T-helper 9 cell (primary cell): Measurements from ENCODE around the gene NCKAP1.

ENCODE experiments used
- DNase-seq: peaks from one replicate; pipeline ENCODE4 v3.0.0-alpha.2; 2020

NCKAP1 gene

GRCh38 chr2:182949572-182950189 lies 88.6 kb downstream of the NCKAP1 start:
- DNase-seq: no peak

- DNase-seq: no peak
These were observed 89.2 kb downstream of the NCKAP1 start for GRCh38 chr2:182949052-182949451.

DNA sequence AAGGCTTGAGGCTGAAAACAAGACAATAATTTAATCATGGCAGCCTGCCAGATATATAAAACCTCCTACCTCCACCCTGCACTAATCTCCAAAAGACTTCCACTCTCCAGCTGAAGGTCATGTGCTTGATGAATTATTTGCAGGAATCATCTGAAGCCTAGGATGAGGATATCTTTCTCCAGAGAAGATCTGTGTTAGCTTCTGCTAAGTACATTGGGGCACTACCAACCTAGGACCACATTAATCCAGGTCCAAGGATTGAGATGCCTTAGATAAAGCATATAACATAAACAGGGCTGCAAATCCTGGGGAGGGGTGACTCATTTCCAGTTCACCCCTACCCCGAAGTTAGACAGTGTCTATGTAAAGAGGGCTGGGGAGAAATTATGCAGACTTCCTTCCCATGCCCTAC lies 91.3 kb downstream of the NCKAP1 start:
- DNase-seq: no peak

GRCh38 chr2:182943339-182943738 lies 94.9 kb downstream of the NCKAP1 start:
- no peak for DNase-seq

DNA sequence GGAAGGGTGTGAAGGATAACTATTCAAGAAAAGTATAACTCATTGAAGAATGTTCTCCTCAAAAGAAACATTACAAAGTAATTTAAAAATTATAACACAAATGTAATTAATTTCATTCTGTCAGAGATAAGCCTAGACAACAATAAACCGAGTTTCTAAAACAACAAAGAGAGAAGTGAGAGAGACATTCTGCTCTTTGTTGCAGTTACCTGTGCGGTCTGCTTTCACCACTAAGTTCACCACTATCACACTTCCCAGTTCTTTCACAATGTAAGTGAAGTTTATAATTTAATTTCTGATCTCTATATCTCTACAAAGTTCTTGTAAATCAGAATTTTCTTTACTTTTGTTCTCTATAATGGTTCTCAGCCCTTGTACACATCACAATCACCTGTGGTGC lies 95.5 kb downstream of the NCKAP1 start:
- no peak for DNase-seq

DNA sequence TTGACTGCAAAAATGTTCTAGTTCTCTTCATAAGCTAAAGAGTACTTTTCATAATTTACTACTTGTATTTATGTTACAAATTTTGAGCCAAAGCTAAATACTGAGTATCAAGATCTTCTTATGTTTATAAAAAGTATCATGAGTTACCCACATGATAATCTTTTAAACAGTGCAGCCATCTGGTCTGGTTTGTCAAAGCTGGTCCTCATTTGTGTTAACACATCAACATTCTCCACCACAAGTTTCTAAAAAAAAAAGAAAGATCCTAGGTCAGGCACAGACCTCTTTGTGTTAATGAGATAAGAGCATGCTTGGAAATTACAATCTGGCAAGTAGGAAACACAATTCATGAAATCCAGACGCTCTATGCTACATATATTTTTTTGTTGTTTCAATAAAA lies 96.3 kb downstream of the NCKAP1 start:
- DNase-seq: no peak

- DNase-seq: no peak
These were observed 97.0 kb downstream of the NCKAP1 start for GRCh38 chr2:182941121-182941722.

DNA sequence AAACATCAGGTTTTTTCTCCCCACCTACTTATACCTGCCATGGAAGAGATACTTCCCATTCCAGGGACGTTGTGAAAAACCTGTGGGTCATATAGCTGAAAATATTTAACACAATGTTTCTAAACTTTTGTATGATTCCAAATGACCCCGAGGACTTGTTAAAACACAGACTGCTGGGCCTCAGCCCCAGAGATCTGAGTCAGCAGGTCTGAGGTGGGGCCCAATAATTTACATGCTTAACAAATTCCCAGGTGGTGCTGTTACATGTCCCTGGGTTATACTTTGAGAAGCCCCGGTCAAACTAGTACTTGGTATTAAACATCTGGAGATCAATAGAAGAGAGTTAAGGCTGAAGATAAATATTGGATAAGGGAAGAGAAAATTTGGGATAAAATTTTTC lies 100.4 kb downstream of the NCKAP1 start:
- no peak for DNase-seq

DNA sequence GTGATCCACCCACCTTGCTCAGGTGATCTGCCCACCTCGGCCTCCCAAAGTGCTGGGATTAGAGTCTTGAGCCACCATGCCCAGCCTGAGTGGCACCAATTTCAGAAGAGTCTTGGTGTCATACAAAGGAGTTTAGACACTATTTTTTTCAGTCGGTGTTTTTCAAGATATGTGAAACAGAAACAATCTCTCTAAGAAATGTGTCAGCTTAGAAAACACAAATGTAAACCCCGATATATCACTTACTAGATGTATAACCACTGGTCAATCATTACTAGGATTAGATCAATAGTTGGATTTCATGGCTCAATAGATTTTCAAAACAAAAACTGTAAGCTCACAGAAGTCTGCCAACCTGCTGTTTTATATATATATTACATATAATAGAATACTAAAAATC lies 104.6 kb downstream of the NCKAP1 start:
- DNase-seq: no peak

DNA sequence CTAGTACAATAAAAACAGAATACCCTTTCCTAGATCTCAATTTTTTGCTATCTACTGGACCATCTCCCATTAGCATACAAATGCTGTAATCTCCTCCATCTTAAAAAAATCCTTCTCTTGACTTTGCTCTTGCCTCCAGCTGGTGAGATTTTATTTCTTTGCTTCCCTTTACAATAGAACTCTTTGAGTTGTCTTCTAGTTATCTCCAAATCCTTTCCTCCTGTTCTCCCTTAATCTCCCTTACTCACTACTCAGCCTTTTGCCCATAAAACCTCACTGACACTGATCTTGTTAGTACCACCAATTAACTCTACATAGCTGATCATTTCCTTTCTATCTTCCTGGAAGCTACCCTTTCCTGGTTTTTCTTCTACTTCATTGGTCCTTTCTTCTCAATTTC lies 108.3 kb downstream of the NCKAP1 start:
- DNase-seq: no peak

DNA sequence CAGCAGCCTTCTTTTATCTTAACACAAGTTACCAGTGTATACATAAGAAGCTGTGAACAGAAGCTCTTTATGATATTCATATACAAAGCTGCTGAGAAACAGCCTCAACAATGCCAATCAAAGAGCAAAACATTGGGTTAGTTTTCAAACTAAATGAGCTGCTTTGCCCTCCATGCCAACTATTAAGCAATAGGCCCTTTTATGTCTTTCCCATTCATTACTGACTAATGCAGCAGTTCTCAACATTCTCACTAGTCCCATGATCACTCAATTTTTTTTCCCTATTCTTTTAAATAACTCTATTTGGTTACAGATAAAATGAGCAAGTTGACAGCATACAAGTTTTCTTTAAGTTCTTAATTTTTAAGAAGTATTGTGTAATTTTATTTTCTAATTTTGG lies 114.0 kb downstream of the NCKAP1 start:
- no peak for DNase-seq

- no peak for DNase-seq
These were observed 117.0 kb downstream of the NCKAP1 start for GRCh38 chr2:182921234-182921633.

DNA sequence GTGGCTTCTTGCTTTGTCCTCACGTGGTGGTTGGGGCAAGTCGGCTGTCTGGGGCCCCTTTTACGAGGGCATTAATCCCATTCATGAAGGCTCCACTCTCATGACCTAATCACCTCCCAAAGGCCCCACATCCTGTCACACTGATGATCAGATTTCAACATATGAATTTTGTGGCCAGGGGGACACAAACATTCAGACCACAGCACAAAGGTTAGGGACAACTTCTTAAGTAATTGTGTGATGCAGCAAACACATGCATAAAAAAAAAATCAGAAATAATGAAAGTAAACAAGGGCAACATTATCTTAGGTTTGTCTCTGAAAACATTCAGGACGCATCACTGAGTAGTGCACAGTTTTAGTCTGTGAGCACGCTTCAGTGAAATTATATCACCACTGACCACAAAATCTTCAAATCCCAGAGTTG lies 117.6 kb downstream of the NCKAP1 start:
- DNase-seq: no peak

DNA sequence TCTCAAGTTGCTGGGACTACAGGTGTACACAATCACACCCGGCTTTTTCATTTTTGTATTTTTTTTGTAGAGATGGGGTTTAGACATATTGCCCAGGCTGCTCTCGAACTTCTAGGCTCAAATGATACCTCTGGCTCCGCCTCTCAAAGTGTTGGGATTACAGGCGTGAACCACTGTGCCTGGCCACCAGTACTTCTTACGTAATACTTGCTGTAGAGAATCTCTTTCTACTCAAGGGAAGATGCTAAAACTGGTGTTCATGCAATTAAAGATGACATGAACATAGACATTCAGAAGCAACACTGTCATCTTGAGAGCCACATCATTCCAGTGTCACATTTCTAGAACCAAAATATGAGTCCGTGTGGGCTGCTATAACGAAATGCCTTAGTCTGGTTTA lies 118.2 kb downstream of the NCKAP1 start:
- no peak for DNase-seq

DNA sequence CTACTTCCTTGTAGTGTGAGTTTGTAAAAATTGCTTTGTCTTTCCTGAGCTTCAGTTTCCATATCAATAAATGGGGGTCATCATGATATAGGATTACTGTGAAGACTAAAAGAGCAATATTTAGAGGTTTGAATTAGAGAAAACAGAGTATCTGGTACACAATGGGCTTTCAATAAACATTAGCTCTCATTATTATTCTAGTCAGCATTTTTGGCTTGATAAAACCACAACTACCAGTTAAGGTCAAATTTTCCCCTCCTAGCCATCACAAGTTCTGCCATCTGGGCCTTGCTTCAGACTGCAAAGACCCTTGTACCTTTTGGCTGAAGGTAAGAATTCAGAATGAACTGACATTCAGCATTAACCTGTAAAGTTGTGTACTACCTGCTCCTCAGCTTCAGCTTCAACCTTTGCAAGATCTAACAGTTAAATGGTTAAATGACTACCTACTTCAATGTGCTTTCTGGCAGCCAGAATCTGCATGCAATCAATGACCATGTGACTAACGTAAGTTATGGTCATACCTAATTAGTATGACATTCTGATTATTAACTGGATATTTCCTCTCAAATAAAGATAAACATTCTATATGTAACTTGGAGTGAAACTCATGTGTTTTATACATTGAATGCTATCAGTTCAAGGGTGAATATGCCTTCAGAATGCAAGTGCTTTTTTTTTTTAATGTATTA lies 119.2 kb downstream of the NCKAP1 start:
- DNase-seq: no peak

DNA sequence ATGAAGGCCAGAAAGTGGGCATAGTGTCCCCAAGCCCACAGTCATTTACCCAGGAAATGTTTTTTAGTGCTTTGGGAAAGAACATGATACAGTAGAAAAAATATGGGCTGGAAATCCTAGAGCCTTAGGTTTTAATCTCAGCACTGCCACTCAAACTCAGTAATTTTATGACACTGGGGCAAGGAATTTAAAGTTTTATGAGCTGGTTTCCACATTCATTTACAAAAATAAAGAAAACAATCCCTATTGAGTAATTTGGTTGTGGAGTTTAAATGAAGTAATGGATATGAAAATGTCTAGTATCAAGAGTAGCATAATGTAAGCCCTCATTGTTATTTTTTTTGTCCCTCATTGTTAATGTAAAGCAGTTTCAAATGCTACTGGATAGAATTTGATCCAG lies 120.3 kb downstream of the NCKAP1 start:
- no peak for DNase-seq

DNA sequence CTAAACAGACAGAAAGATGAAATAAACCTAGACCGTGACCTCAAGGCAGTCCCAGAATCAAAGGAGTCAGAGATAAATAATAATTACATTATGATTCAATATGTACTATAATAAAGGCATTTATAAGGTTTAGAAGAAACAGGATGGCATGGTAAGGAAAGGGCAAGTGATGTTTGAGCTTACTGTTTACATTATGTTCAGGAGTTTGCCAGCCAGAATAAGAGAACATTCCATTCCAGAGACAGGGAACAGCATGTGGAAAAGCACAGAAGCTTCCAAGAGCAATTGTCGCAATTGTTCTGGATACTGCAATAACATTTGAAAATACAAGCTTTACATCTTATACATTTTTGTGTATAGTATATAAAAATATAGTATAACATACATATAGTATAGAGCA lies 121.8 kb downstream of the NCKAP1 start:
- DNase-seq: no peak

DNA sequence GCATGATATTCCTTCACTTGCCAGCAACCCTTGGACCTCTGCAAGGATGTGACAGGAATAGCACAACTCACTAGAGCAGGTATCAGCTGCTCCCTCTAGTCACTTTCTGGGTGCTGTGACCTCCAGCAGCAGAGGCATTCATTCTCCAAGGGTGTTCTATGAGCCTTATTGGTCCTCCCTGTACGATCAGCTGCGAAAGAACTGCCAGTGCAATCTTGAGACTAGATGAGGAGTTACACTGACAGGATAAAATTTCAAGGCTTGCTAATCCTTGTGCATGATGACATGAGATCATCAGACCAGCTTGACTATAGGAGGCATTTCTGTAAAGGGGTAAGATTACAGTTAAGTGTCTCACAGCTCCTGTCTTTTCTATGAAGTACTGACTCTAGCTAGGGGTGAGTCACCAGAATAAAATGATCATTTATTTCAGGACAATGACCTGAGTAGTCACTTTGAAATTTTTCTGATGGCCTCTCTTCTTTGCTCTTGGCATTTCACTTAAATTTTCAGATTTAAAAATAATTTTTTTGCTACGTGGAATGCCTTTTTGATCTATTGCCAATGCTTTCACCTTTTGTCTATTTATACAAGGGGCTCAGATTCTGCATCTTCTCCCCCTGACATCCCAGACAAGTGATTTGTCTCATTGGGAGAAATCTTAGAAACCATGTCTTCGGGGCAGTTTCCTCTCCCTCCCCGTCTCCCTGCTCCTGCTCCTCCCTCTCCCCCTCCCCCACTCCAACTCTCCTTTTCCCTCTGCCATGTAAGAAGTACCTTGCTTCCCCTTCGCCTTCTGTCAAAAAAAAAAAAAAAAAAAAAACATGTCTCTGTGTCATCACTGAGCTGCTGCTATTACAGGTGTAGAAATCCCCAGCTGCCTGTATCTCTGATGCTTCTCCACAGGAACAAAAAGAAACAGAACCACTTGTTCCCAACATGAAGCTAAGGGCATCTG lies 122.6 kb downstream of the NCKAP1 start:
- DNase-seq: no peak

- no peak for DNase-seq
These were observed 123.4 kb downstream of the NCKAP1 start for GRCh38 chr2:182914852-182915251.

- DNase-seq: no peak
These were observed 125.2 kb downstream of the NCKAP1 start for GRCh38 chr2:182913064-182913463.

- DNase-seq: no peak
These were observed 125.7 kb downstream of the NCKAP1 start for GRCh38 chr2:182912518-182912915.

DNA sequence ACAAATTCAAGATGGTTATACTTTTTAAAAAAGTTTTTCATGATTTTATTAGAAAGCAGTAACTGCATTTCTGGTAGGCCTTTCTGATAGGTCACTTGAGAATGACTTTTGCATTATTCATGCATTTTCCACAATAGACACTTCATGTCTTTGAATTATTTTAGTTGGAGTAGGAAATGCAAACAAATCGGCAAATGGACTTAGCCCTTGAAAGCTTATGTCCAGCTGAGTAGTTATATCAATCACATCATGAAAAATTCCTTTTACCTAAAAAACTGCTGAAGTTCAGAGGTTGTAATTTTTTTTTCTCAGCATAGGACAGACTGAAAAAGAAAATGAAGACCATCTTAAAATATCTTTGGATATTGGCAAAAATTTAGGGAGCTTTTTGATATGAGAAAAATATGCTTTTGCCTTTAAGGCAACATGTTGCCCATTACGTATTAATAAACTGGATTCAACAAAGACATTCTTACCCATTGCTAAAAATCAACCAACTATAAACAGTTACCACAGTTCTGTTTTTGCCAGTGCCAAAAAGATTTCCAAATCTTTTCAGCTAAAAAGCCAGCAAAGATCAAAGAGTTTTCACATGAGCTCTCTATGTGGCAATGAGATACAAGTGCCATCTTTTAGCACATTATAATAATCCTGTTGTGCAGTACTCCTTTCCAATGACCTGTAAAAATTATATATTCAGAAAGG lies 126.3 kb downstream of the NCKAP1 start:
- DNase-seq: no peak

DNA sequence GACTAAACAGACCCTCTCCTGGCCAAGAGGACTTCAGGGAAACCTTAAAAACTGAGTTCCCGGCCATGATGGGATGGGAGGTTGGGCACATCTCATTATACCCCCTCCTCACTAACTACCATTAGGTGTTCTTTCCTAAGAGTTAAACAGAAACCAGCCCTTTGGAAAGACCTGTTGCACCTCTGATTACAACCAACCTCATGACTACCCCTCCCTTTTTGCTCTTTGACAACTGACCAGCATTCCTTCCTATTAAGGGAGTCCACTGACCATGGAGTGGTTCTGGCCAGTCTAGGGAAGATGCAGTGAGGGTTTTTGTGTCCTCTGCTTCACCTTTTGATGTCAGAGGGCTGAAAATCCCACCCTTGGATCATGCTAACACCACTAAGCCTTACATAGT lies 127.3 kb downstream of the NCKAP1 start:
- DNase-seq: no peak
